Vagina (tissue), 2 donors: ENCODE measurements around the gene MELTF. TPM values are rescaled to one million over a fixed set of nuclear protein-coding genes. Genes with fewer than 3 reads are reported as not detected.

Source experiments
- DNase-seq, 2 donors: peaks; one replicate each; pipeline ENCODE4 v3.0.0-alpha.2; 2017; ENCODE audit errors: extremely low spot score in 2 of 2
- H3K27ac ChIP-seq: fragments of 200-600 bp; sonication (generic); one replicate; pipeline ENCODE4 v1.5.1; 2019
- H3K27me3 ChIP-seq: fragments of 200-600 bp; sonication (generic); one replicate; pipeline ENCODE4 v1.5.1; 2019
- H3K36me3 ChIP-seq, 2 donors: fragments of 200-600 bp; sonication (generic); one replicate each; pipeline ENCODE4 v1.5.1; 2017 to 2019
- H3K4me1 ChIP-seq: fragments of 200-600 bp; sonication (generic); one replicate; pipeline ENCODE4 v1.5.1; 2019
- H3K4me3 ChIP-seq, 2 donors: fragments of 200-600 bp; sonication (generic); 1 replicate in 1 of 2; 2 replicates in 1 of 2; pipeline ENCODE4 v1.5.1; 2016 to 2019
- H3K9me3 ChIP-seq: fragments of 200-600 bp; sonication (generic); one replicate; pipeline ENCODE4 v1.5.1; 2019
- POLR2A ChIP-seq, 2 donors: fragments of 450-650 bp; IDR thresholded peaks; one replicate each; pipeline ENCODE4 v1.6.1; 2017; ENCODE audit warnings: antibody characterized with exemption in 2 of 2, mild to moderate bottlenecking in 2 of 2, moderate library complexity in 2 of 2
- POLR2AphosphoS5 ChIP-seq, 2 donors: sonication (generic); formaldehyde crosslinking; IDR thresholded peaks; one replicate each; pipeline ENCODE4 v1.9.0; 2017; ENCODE audit warnings: antibody characterized with exemption in 2 of 2, mild to moderate bottlenecking in 2 of 2, low read depth in 1 of 2; ENCODE audit not compliant: insufficient read depth in 1 of 2
- intact Hi-C: fragments of 100-400 bp; cut with DNase I; formaldehyde crosslinking; loops from one replicate; pipeline ENCODE4 v1.15.1; 2023
- total RNA-seq: library from RNA; depleted of rRNA; stranded (reverse); fragments of >200 nt; gene quantifications from one replicate; pipeline ENCODE4 v1.2.3, GENCODE V29; 2016
- TF ChIP-seq, protein P1 (sequence below), 3 experiments: fragments of 450-650 bp in 2 of 3; fragments of 200-600 bp in 1 of 3; sonication (generic) in 1 of 3; IDR thresholded peaks; one replicate each; pipeline ENCODE4 v1.5.1; 2017 to 2019; ENCODE audit warnings: antibody characterized with exemption in 3 of 3, mild to moderate bottlenecking in 2 of 3, moderate library complexity in 2 of 3

The MELTF gene
- total RNA-seq, 1 donor from 2014 or later: 23.6 TPM

DNA sequence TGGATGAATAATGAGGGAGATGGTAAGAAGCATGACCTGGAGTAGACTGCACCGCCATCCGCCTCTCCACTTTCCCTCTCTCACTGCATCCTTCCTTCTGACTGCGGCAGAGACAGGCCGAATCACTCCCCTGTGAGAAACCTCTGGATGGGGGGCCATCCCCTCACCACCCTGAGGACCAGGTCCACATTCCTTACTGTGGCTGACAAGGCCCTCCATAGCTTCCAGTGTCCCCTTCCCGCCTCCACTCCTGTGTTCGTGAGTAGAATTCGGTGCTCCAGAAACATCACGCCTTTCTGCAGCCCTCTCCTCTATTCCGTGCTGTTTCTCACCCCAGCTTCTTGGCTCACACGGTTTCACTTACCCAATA is 63.8 kb downstream of the MELTF start:
- DNase-seq: no peak
- peaks cover 17% of the 10 kb centered on the region for H3K4me1 ChIP-seq
- H3K36me3 ChIP-seq: no peaks in the 10 kb centered on the region
- H3K4me3 ChIP-seq: no peak overlapping the region
- TF ChIP-seq POLR2AphosphoS5 (IDR thresholded peaks at IDR 0.05; ENCODE audit: insufficient read depth in 1 of 2, low read depth in 1 of 2) (no peak), POLR2A (IDR thresholded peaks at IDR 0.05) (no peak)
- TF ChIP-seq, protein P1, sequence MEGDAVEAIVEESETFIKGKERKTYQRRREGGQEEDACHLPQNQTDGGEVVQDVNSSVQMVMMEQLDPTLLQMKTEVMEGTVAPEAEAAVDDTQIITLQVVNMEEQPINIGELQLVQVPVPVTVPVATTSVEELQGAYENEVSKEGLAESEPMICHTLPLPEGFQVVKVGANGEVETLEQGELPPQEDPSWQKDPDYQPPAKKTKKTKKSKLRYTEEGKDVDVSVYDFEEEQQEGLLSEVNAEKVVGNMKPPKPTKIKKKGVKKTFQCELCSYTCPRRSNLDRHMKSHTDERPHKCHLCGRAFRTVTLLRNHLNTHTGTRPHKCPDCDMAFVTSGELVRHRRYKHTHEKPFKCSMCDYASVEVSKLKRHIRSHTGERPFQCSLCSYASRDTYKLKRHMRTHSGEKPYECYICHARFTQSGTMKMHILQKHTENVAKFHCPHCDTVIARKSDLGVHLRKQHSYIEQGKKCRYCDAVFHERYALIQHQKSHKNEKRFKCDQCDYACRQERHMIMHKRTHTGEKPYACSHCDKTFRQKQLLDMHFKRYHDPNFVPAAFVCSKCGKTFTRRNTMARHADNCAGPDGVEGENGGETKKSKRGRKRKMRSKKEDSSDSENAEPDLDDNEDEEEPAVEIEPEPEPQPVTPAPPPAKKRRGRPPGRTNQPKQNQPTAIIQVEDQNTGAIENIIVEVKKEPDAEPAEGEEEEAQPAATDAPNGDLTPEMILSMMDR (IDR thresholded peaks at IDR 0.05): no peak
- H3K9me3 ChIP-seq: no peaks in the 10 kb centered on the region
- no peaks in the 10 kb centered on the region for H3K27me3 ChIP-seq
- intact Hi-C loops: loop anchor here (10.0 kb wide), 1 partner anchor 131 kb away; no protein-coding TSS in a partner anchor
- no peak overlapping the region for H3K27ac ChIP-seq

DNA sequence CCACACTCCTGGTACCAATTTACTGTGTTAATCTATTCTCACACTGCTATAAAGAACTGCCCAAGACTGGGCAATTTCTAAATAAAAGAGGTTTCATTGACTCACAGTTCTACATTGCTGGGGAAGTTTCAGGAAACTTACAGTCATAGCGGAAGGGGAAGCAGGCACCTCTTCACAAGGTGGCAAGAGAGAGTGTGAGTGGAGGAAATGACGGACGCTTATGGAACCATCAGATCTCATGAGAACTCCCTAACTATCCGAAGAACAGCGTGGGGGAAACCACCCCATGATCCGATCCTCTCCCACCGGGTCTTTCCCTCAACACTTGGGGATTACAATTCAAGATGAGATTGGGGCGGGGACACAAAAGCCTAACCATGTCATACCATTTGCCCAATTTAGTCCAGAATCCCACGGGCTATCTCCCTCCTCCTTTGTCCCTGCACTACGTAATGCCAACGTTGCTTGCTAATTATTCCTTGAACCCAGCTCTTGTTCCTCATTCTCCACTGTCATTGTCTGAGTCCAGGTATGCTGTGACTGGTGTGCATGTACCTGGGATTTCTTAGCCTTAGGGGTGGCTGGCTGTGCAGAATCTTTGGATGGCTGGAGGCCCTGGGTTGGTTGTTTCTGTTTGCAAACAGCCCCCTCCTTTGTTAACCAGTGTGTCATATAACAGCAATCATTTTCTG is 64.4 kb downstream of the MELTF start:
- intact Hi-C loops: loop anchor here (10.0 kb wide), 1 partner anchor 130 kb away; no protein-coding TSS in a partner anchor
- Histone ChIP-seq H3K9me3 (no peaks in the 10 kb centered on the region), H3K27ac (no peak overlapping the region), H3K4me3 (no peak overlapping the region), H3K36me3 (no peaks in the 10 kb centered on the region), H3K27me3 (no peaks in the 10 kb centered on the region), H3K4me1 (peaks cover 17% of the 10 kb centered on the region)
- no peak for DNase-seq
- TF ChIP-seq POLR2AphosphoS5 (IDR thresholded peaks at IDR 0.05; ENCODE audit: insufficient read depth in 1 of 2, low read depth in 1 of 2) (no peak), POLR2A (IDR thresholded peaks at IDR 0.05) (no peak)
- TF ChIP-seq, protein P1 (IDR thresholded peaks at IDR 0.05): no peak

- no peaks in the 10 kb centered on the region for H3K9me3 ChIP-seq
- no peak overlapping the region for H3K4me3 ChIP-seq
- DNase-seq: no peak
- intact Hi-C loops: loop anchor here (10.0 kb wide), 1 partner anchor 129 kb away; no protein-coding TSS in a partner anchor
- H3K36me3 ChIP-seq: no peaks in the 10 kb centered on the region
- H3K27ac ChIP-seq: no peak overlapping the region
- H3K27me3 ChIP-seq: no peaks in the 10 kb centered on the region
- no peak for TF ChIP-seq POLR2AphosphoS5 (IDR thresholded peaks at IDR 0.05; ENCODE audit: insufficient read depth in 1 of 2, low read depth in 1 of 2)
- TF ChIP-seq, protein P1 (IDR thresholded peaks at IDR 0.05): no peak
- TF ChIP-seq POLR2A (IDR thresholded peaks at IDR 0.05): no peak
- H3K4me1 ChIP-seq: peaks cover 17% of the 10 kb centered on the region
Measured at GRCh38 chr3:196963631-196963953, 66.0 kb downstream of the MELTF start.

DNA sequence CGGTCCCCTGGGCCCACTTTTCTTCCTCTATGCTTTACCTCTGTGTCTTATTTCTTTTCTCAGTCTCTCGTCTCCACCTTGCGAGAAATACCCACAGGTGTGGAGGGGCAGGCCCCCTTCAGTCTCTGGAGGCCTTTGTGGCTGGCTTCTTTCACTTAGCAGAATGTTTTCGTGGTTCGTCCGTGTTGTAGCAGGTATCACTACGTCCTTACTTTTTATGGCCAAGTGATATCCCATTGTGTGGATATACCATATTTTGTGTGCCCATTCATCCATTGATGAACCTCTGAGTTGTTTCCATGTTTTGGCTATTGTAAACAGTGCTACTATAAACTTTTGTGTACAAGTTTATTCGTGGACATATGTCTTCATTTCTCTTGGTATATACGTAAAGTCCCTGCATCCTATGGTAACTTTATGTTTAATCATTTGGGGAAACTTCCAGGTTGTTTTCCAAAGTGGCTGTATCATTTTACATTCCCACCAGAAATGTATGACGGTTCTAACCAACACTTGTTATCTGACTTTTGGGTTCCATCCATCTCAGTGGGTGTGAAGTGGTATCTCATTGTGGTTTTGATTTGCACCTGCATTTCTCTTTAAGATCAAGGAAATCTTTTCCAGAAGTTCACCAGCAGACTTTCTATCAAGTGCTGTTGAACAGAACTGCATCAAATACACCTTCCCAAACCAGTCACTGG is 66.5 kb downstream of the MELTF start:
- intact Hi-C loops: loop anchor here (10.0 kb wide), 1 partner anchor 128 kb away; no protein-coding TSS in a partner anchor
- no peak overlapping the region for H3K4me3 ChIP-seq

More for the DNA sequence above, 66.5 kb downstream of the MELTF start:
- DNase-seq: no peak
- TF ChIP-seq POLR2AphosphoS5 (IDR thresholded peaks at IDR 0.05; ENCODE audit: insufficient read depth in 1 of 2, low read depth in 1 of 2) (no peak), POLR2A (IDR thresholded peaks at IDR 0.05) (no peak)
- TF ChIP-seq, protein P1 (IDR thresholded peaks at IDR 0.05): no peak
- Histone ChIP-seq H3K4me1 (peaks cover 14% of the 10 kb centered on the region), H3K27ac (no peak overlapping the region), H3K36me3 (no peaks in the 10 kb centered on the region), H3K27me3 (no peaks in the 10 kb centered on the region), H3K9me3 (no peaks in the 10 kb centered on the region)
